Smooth muscle cell (in vitro differentiated cells): ENCODE data around the gene CD300LF. TPM values are rescaled to one million over a fixed set of nuclear protein-coding genes. Genes with fewer than 3 reads are reported as not detected.

Source experiments
- DNase-seq: peaks from one replicate; lab custom pipeline; 2025; ENCODE audit not compliant: unreplicated experiment; lab: John Stamatoyannopoulos, UW
- H2AFZ ChIP-seq: fragments of 200-600 bp; sonication (generic); 2 replicates; pipeline ENCODE4 v1.6.0; 2016; ENCODE audit warnings: antibody characterized with exemption, low read depth, mild to moderate bottlenecking
- H3F3A ChIP-seq: fragments of 200-600 bp; sonication (generic); 2 replicates; pipeline ENCODE4 v1.6.0; 2017; ENCODE audit warnings: antibody characterized with exemption, low read depth
- H3K27ac ChIP-seq: fragments of 200-600 bp; sonication (generic); 2 replicates; pipeline ENCODE4 v1.5.1; 2016; ENCODE audit warnings: low read depth, mild to moderate bottlenecking
- H3K27me3 ChIP-seq: fragments of 200-600 bp; sonication (generic); 2 replicates; pipeline ENCODE4 v1.6.1; 2016; ENCODE audit warnings: low read depth, mild to moderate bottlenecking
- H3K36me3 ChIP-seq: fragments of 200-600 bp; sonication (generic); 2 replicates; pipeline ENCODE4 v1.5.1; 2016; ENCODE audit warnings: low read depth
- H3K4me1 ChIP-seq: fragments of 200-600 bp; sonication (generic); 2 replicates; pipeline ENCODE4 v1.5.1; 2016; ENCODE audit warnings: low read depth
- H3K4me2 ChIP-seq: fragments of 200-600 bp; sonication (generic); 2 replicates; pipeline ENCODE4 v1.6.0; 2016; ENCODE audit warnings: mild to moderate bottlenecking
- H3K4me3 ChIP-seq: fragments of 200-600 bp; sonication (generic); 2 replicates; pipeline ENCODE4 v1.5.1; 2016; ENCODE audit warnings: mild to moderate bottlenecking
- H3K79me2 ChIP-seq: fragments of 200-600 bp; sonication (generic); 2 replicates; pipeline ENCODE4 v1.6.0; 2016; ENCODE audit warnings: low read depth, mild to moderate bottlenecking
- H3K9ac ChIP-seq: fragments of 200-600 bp; sonication (generic); 2 replicates; pipeline ENCODE4 v1.6.0; 2016; ENCODE audit warnings: low read depth
- H3K9me3 ChIP-seq: fragments of 200-600 bp; sonication (generic); replicated peaks from 2 replicates; pipeline ENCODE4 v1.5.1; 2016; ENCODE audit warnings: low read depth
- H4K20me1 ChIP-seq: fragments of 200-600 bp; sonication (generic); 2 replicates; pipeline ENCODE4 v1.6.0; 2016; ENCODE audit warnings: low read depth
- WGBS: methylation state at CpG from one replicate; pipeline ENCODE4 v1.1.7; 2016; ENCODE audit warnings: low lambda C conversion rate; 5-methylcytosine and 5-hydroxymethylcytosine counted together
- polyA plus RNA-seq: library from polyadenylated mRNA; unstranded; fragments of >200 nt; fragmentation: Nextera tagmentation; extraction: Ambion mirVana; gene quantifications from 2 replicates; pipeline ENCODE4 v1.2.1, GENCODE V29; 2016
- total RNA-seq: library from RNA; depleted of rRNA; stranded (reverse); fragments of >200 nt; gene quantifications from 2 replicates; pipeline ENCODE4 v1.2.3, GENCODE V29; 2014
- TF ChIP-seq, protein P1 (sequence below): fragments of 200-600 bp; sonication (generic); IDR thresholded peaks from 2 replicates; pipeline ENCODE4 v1.5.1; 2017; ENCODE audit warnings: borderline replicate concordance, mild to moderate bottlenecking, antibody characterized with exemption; ENCODE audit not compliant: insufficient read depth, poor library complexity, severe bottlenecking

Gene CD300LF
- total and polyA plus RNA-seq, 2 experiments from 2014 or later, result not detected

DNA sequence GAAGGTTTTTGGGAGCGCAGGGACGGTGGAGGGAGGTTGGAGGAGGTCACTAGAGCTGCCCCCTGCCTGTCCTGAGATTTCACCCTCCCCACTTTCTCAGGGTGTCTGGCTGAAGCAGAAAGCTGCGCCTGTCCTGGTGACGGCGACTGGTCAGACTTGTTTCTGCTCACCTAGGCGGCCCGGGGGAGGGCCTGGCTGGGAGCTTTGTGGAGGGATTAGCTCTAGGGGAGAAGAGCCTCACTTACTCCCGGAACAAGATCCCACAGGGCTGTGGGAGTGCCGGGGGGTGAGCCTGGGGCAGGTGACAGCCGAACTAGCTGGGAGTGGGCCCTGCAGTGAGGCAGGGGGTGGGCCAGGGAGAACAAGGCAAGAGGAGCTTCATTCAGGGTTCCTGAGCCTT lies 47.2 kb upstream of the CD300LF start:
- Histone ChIP-seq H3K79me2 (peaks cover 8% of the 10 kb centered on the region), H3K4me2 (peak overlapping the region; percentile 68), H3K9ac (no peak overlapping the region), H3K27ac (peak overlapping the region; percentile 59), H3K36me3 (no peaks in the 10 kb centered on the region), H3K4me3 (no peak overlapping the region), H4K20me1 (no peaks in the 10 kb centered on the region), H3K27me3 (no peaks in the 10 kb centered on the region), H2AFZ (no peak overlapping the region), H3K4me1 (peaks cover 61% of the 10 kb centered on the region), H3K9me3 (no peaks in the 10 kb centered on the region), H3F3A (no peaks in the 10 kb centered on the region)
- no peak for DNase-seq
- TF ChIP-seq, protein P1, sequence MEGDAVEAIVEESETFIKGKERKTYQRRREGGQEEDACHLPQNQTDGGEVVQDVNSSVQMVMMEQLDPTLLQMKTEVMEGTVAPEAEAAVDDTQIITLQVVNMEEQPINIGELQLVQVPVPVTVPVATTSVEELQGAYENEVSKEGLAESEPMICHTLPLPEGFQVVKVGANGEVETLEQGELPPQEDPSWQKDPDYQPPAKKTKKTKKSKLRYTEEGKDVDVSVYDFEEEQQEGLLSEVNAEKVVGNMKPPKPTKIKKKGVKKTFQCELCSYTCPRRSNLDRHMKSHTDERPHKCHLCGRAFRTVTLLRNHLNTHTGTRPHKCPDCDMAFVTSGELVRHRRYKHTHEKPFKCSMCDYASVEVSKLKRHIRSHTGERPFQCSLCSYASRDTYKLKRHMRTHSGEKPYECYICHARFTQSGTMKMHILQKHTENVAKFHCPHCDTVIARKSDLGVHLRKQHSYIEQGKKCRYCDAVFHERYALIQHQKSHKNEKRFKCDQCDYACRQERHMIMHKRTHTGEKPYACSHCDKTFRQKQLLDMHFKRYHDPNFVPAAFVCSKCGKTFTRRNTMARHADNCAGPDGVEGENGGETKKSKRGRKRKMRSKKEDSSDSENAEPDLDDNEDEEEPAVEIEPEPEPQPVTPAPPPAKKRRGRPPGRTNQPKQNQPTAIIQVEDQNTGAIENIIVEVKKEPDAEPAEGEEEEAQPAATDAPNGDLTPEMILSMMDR, result no peak
- 48% methylated on average over 10 of the region's 10 CpGs for WGBS

DNA sequence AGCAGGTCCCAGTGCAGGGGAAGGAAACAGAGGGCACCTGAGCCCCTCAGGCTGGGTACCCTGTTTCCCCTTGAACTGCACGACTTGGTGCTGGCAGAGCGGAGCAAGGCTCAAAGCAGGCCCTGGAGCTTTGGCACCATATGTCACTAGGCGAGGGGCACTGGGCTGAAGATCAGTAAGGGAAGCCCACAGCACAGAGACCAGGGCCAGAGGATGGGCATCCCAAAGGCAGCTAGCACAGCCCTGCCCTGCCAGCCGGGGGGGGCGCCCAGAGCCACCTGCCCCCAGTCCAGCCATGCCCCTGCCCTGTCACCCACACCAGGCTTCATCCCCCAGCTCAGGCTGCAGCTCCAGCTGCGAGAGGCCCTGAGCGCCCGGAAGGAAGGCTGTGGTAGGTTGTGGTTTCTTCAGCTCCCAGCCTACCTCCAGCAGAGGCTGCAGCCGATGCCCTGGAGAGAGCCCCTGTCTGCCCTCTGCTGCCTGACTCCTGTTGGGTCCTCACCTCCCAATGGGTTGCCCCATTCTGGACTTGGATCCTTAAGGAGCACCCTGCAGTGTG lies 46.6 kb upstream of the CD300LF start:
- Histone ChIP-seq H3K9ac (no peak overlapping the region), H3K27ac (peak overlapping the region; percentile 42), H3K27me3 (no peaks in the 10 kb centered on the region), H4K20me1 (no peaks in the 10 kb centered on the region), H3F3A (no peaks in the 10 kb centered on the region), H3K9me3 (no peaks in the 10 kb centered on the region), H2AFZ (no peak overlapping the region), H3K4me1 (peaks cover 60% of the 10 kb centered on the region), H3K4me2 (peak overlapping the region; percentile 51), H3K79me2 (peaks cover 9% of the 10 kb centered on the region), H3K36me3 (no peaks in the 10 kb centered on the region), H3K4me3 (no peak overlapping the region)
- WGBS, result 66% methylated on average over 9 of the region's 9 CpGs
- DNase-seq, result no peak
- TF ChIP-seq, protein P1, result no peak

DNA sequence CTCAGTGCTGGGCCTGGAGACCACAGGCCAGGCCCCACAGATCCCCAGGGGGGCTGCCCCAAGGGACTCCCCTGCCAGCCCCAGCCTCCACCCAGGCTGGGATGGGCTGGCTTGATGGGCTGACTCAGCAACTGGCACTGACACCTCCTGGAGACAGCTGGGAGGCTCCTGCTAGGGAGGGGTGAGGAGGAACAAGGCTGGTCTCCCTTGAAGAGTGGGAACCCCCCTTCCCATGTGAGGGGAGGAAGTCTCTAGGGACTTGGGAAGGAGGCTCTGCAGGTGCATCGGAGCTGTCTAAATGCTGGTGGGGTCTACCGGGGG lies 46.1 kb upstream of the CD300LF start:
- WGBS, result 89% methylated on average over 2 of the region's 2 CpGs
- Histone ChIP-seq H3K9ac (no peak overlapping the region), H2AFZ (no peak overlapping the region), H3K9me3 (no peaks in the 10 kb centered on the region), H3K79me2 (peaks cover 9% of the 10 kb centered on the region), H3K27ac (no peak overlapping the region), H3K36me3 (no peaks in the 10 kb centered on the region), H3F3A (no peaks in the 10 kb centered on the region), H3K4me3 (no peak overlapping the region), H3K27me3 (no peaks in the 10 kb centered on the region), H4K20me1 (no peaks in the 10 kb centered on the region), H3K4me1 (peaks cover 54% of the 10 kb centered on the region), H3K4me2 (peak overlapping the region; percentile 51)
- no peak for DNase-seq
- TF ChIP-seq, protein P1, result no peak

DNA sequence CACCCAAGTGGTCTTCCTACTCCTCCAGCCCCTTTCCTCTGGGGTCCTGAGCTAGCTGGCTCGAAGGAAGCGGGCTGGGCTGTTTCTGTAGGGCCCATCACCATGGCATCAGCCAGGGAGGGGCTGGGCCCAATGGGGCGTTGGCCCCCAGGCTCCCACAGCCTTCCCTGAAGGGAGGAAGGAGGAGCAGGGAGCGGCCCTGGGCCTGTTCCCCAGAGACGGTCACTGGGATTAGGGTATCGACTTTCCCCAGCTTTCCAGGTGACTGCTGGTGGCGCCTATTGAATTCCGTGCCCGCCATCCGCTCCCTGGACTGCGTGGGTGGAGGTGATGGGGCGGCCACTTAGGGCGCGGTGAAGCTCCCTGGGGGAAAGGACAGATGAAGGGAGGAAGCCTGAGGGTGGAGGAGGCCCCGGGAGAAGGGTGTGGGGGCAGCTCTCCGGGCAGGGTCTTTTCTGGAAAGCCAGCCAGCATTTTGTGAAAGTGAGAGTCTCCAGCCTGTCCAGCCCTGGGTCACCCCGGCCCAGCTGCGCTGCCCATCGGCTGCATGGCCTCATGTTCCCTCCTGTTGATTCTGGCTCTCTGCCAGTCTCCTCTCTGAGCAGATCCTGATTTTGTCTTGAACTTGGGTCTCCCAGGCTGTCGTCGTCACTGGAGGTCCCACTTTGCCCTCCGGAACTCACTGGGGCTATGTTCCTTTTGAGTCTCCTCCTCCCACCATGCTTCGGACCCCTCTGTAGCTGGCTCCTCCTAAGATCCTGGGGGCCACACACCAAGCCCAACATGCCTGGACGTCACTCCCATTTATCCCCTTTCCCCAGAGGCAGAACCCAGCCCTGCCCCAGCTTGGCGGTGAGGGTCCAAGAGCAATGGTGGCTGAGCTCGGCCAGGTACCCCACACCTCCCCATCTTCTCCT lies 45.5 kb upstream of the CD300LF start:
- Histone ChIP-seq H3K9ac (no peak overlapping the region), H2AFZ (no peak overlapping the region), H3F3A (no peaks in the 10 kb centered on the region), H3K79me2 (peaks cover 9% of the 10 kb centered on the region), H3K4me2 (peak overlapping the region; percentile 51), H3K4me3 (no peak overlapping the region), H3K36me3 (no peaks in the 10 kb centered on the region), H3K9me3 (no peaks in the 10 kb centered on the region), H4K20me1 (no peaks in the 10 kb centered on the region), H3K27ac (no peak overlapping the region), H3K27me3 (no peaks in the 10 kb centered on the region), H3K4me1 (peaks cover 48% of the 10 kb centered on the region)
- 79% methylated on average over 26 of the region's 26 CpGs for WGBS
- TF ChIP-seq, protein P1, result no peak
- no peak for DNase-seq
